HepG2 (cell line): Measurements from ENCODE around the gene LDLRAD4.

Source experiments
- BRCA1 ChIP-seq: sonication (generic); formaldehyde crosslinking; IDR thresholded peaks from 2 replicates; pipeline ENCODE4 v1.4.0; 2020; ENCODE audit warnings: missing genetic modification reagents
- IKZF1 ChIP-seq: fragments of 450-650 bp; IDR thresholded peaks from 2 replicates; pipeline ENCODE4 v1.7.1; 2016
- NR2C2 ChIP-seq: sonication (generic); formaldehyde crosslinking; IDR thresholded peaks from 2 replicates; pipeline ENCODE4 v1.4.0; 2020; ENCODE audit warnings: missing genetic modification reagents, mild to moderate bottlenecking, moderate library complexity, borderline replicate concordance
- SKI ChIP-seq: fragments of 450-650 bp; IDR thresholded peaks from one replicate; pipeline ENCODE4 v1.6.1; 2018; ENCODE audit warnings: mild to moderate bottlenecking; ENCODE audit not compliant: partially characterized antibody
- ZFAT ChIP-seq: sonication (generic); formaldehyde crosslinking; conservative IDR thresholded peaks from 2 replicates; pipeline ENCODE4 v1.8.1; 2023; ENCODE audit warnings: missing genetic modification reagents, inconsistent platforms
- ZKSCAN1 ChIP-seq: fragments of 150-350 bp; IDR thresholded peaks from 2 replicates; pipeline ENCODE4 v1.6.1; 2014; ENCODE audit warnings: low read length
- ZNF121 ChIP-seq: sonication (generic); formaldehyde crosslinking; IDR thresholded peaks from 2 replicates; pipeline ENCODE4 v1.5.0; 2020; ENCODE audit warnings: mild to moderate bottlenecking, missing genetic modification reagents
- TF ChIP-seq, protein P1 (sequence below): sonication (generic); formaldehyde crosslinking; IDR thresholded peaks from 2 replicates; pipeline ENCODE4 v1.4.0; 2020; ENCODE audit warnings: low read depth, mild to moderate bottlenecking, missing genetic modification reagents
- TF ChIP-seq, protein P2 (sequence below), 2 experiments: IDR thresholded peaks; 2 replicates each; pipeline ENCODE4 v1.6.1; 2011 to 2012; ENCODE audit warnings: low read length in 2 of 2, borderline replicate concordance in 1 of 2, low read depth in 1 of 2, mild to moderate bottlenecking in 1 of 2, moderate library complexity in 1 of 2

DNA sequence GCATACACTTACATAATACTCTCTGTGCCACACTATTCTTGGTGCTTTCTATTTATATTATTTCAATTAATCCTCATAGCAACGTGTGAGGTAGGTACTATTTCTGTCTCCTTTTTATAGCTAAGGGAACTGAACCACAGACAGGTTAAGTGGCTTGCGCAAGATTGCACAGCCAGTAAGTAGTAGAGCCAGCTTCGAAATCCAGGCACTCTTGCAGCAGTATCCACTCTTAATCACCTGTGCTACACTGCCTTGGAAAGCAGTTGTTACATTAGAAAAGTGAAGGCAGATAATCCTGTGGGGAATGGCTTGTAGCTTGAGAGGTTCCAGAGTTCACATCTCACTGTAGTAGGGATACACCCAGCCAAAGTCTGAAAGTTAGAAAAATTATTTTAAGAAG, 198.3 kb downstream of the LDLRAD4 start:
- no peak for TF ChIP-seq IKZF1
- TF ChIP-seq ZNF121 (CRISPR knock-in tag): no peak
- no peak for TF ChIP-seq BRCA1 (CRISPR knock-in tag)
- TF ChIP-seq ZKSCAN1: no peak
- no peak for TF ChIP-seq NR2C2 (CRISPR knock-in tag)
- TF ChIP-seq ZFAT (CRISPR knock-in tag): no peak
- no peak for TF ChIP-seq SKI
- TF ChIP-seq, protein P1, sequence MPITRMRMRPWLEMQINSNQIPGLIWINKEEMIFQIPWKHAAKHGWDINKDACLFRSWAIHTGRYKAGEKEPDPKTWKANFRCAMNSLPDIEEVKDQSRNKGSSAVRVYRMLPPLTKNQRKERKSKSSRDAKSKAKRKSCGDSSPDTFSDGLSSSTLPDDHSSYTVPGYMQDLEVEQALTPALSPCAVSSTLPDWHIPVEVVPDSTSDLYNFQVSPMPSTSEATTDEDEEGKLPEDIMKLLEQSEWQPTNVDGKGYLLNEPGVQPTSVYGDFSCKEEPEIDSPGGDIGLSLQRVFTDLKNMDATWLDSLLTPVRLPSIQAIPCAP (CRISPR knock-in tag): no peak
- TF ChIP-seq, protein P2, sequence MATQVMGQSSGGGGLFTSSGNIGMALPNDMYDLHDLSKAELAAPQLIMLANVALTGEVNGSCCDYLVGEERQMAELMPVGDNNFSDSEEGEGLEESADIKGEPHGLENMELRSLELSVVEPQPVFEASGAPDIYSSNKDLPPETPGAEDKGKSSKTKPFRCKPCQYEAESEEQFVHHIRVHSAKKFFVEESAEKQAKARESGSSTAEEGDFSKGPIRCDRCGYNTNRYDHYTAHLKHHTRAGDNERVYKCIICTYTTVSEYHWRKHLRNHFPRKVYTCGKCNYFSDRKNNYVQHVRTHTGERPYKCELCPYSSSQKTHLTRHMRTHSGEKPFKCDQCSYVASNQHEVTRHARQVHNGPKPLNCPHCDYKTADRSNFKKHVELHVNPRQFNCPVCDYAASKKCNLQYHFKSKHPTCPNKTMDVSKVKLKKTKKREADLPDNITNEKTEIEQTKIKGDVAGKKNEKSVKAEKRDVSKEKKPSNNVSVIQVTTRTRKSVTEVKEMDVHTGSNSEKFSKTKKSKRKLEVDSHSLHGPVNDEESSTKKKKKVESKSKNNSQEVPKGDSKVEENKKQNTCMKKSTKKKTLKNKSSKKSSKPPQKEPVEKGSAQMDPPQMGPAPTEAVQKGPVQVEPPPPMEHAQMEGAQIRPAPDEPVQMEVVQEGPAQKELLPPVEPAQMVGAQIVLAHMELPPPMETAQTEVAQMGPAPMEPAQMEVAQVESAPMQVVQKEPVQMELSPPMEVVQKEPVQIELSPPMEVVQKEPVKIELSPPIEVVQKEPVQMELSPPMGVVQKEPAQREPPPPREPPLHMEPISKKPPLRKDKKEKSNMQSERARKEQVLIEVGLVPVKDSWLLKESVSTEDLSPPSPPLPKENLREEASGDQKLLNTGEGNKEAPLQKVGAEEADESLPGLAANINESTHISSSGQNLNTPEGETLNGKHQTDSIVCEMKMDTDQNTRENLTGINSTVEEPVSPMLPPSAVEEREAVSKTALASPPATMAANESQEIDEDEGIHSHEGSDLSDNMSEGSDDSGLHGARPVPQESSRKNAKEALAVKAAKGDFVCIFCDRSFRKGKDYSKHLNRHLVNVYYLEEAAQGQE (IDR thresholded peaks at IDR 0.05; ENCODE audit: borderline replicate concordance in 1 of 2, low read depth in 1 of 2, low read length in 2 of 2): no peak
